SK-N-SH (cell line): ENCODE results near the gene CALML3. TPM values are rescaled to one million over a fixed set of nuclear protein-coding genes. Genes with fewer than 3 reads are reported as not detected.

Experiments
- CTCF ChIA-PET: fragments of 300-600, 350-600 bp; formaldehyde crosslinking; extraction: SDS; loops from one replicate; lab custom pipeline; 2021; lab: Yijun Ruan, JAX
- POLR2A ChIA-PET: fragments of 350-600 bp; sonication (Branson Sonifier 250); formaldehyde crosslinking; extraction: SDS; loops from one replicate; lab custom pipeline; 2020; ENCODE audit warnings: antibody characterized with exemption, inconsistent platforms; lab: Yijun Ruan, JAX
- DNase-seq: peaks from one replicate; pipeline ENCODE4 v3.0.0; 2012
- H2AFZ ChIP-seq: fragments of 200-600 bp; sonication (generic); 2 replicates; pipeline ENCODE4 v1.8.1; 2016; ENCODE audit warnings: antibody characterized with exemption, mild to moderate bottlenecking, low read depth
- H3F3A ChIP-seq: fragments of 200-600 bp; sonication (generic); replicated peaks from 2 replicates; pipeline ENCODE3; 2016; ENCODE audit warnings: antibody characterized with exemption, mild to moderate bottlenecking; ENCODE audit not compliant: insufficient read depth
- H3K27ac ChIP-seq, 2 experiments: fragments of 200-500 bp in 1 of 2; fragments of 200-600 bp in 1 of 2; sonication (Bioruptor generic) in 1 of 2; sonication (generic), shearing (Covaris generic) in 1 of 2; 2 replicates each; pipeline versions ENCODE4 v1.5.1 to v1.6.1; 2014 to 2016; ENCODE audit warnings: low read depth in 2 of 2, inconsistent platforms in 1 of 2, low read length in 1 of 2, mild to moderate bottlenecking in 1 of 2, mixed read lengths in 1 of 2
- H3K27me3 ChIP-seq: fragments of 200-600 bp; sonication (generic), shearing (Covaris generic); 2 replicates; pipeline ENCODE4 v1.6.1; 2016; ENCODE audit warnings: mixed run types; ENCODE audit not compliant: insufficient read depth
- H3K36me3 ChIP-seq, 2 experiments: fragments of 200-500 bp in 1 of 2; fragments of 200-600 bp in 1 of 2; sonication (Bioruptor generic) in 1 of 2; sonication (generic) in 1 of 2; replicated peaks in 1 of 2; 2 replicates each; pipeline versions ENCODE3 to v1.5.1; 2014 to 2016; ENCODE audit warnings: low read length in 1 of 2, mild to moderate bottlenecking in 1 of 2; ENCODE audit not compliant: insufficient read depth in 2 of 2, control insufficient read depth in 1 of 2
- H3K4me1 ChIP-seq, 2 experiments: fragments of 200-500 bp in 1 of 2; fragments of 200-600 bp in 1 of 2; sonication (Bioruptor generic) in 1 of 2; sonication (generic), shearing (Covaris generic) in 1 of 2; 2 replicates each; pipeline versions ENCODE4 v1.5.1 to v1.6.1; 2014 to 2016; ENCODE audit warnings: low read depth in 1 of 2, low read length in 1 of 2, mixed run types in 1 of 2; ENCODE audit not compliant: insufficient read depth in 2 of 2, control insufficient read depth in 1 of 2
- H3K4me2 ChIP-seq: fragments of 200-600 bp; sonication (generic), shearing (Covaris generic); 2 replicates; pipeline ENCODE4 v1.6.1; 2017; ENCODE audit warnings: mixed run types
- H3K4me3 ChIP-seq, 2 experiments: fragments of 200-500 bp in 1 of 2; fragments of 200-600 bp in 1 of 2; sonication (Bioruptor generic) in 1 of 2; sonication (generic), shearing (Covaris generic) in 1 of 2; 2 replicates each; pipeline versions ENCODE4 v1.5.1 to v1.8.1; 2014 to 2016; ENCODE audit warnings: low read depth in 2 of 2, inconsistent platforms in 1 of 2, low read length in 1 of 2, mild to moderate bottlenecking in 1 of 2, mixed read lengths in 1 of 2, moderate library complexity in 1 of 2
- H3K79me2 ChIP-seq: fragments of 200-600 bp; sonication (generic); 2 replicates; pipeline ENCODE4 v1.8.1; 2017; ENCODE audit warnings: mild to moderate bottlenecking; ENCODE audit not compliant: insufficient read depth
- H3K9ac ChIP-seq: fragments of 200-600 bp; sonication (generic); 2 replicates; pipeline ENCODE4 v1.6.1; 2017; ENCODE audit warnings: mixed run types
- H3K9me2 ChIP-seq: fragments of 200-600 bp; sonication (generic); 2 replicates; pipeline ENCODE4 v1.6.1; 2017; ENCODE audit warnings: mixed run types
- H3K9me3 ChIP-seq: fragments of 200-600 bp; sonication (generic); 2 replicates; pipeline ENCODE4 v1.6.1; 2017; ENCODE audit warnings: mixed run types, mild to moderate bottlenecking, moderate library complexity
- H4K20me1 ChIP-seq: fragments of 200-600 bp; sonication (generic); 2 replicates; pipeline ENCODE4 v1.6.1; 2017; ENCODE audit warnings: mild to moderate bottlenecking, mixed run types; ENCODE audit not compliant: insufficient read depth
- CTCF ChIP-seq: fragments of 200-600 bp; sonication (generic); IDR thresholded peaks from 2 replicates; pipeline ENCODE4 v1.6.1; 2017; ENCODE audit warnings: antibody characterized with exemption, mild to moderate bottlenecking, moderate library complexity
- ELF1 ChIP-seq: IDR thresholded peaks from 2 replicates; pipeline ENCODE4 v1.4.0; 2012
- EP300 ChIP-seq, 2 experiments: IDR thresholded peaks; 2 replicates each; pipeline versions ENCODE4 v1.4.0 to v1.6.1; 2012; ENCODE audit warnings: borderline replicate concordance in 1 of 2, low read depth in 1 of 2, low read length in 1 of 2
- FOXJ3 ChIP-seq: sonication (generic); formaldehyde crosslinking; IDR thresholded peaks from 2 replicates; pipeline ENCODE4 v1.5.1; 2020; ENCODE audit warnings: mild to moderate bottlenecking, missing genetic modification reagents
- GABPA ChIP-seq: IDR thresholded peaks from 2 replicates; pipeline ENCODE4 v1.4.0; 2012; ENCODE audit warnings: low read depth, mild to moderate bottlenecking
- GATA2 ChIP-seq: sonication (generic); formaldehyde crosslinking; IDR thresholded peaks from 2 replicates; pipeline ENCODE4 v1.5.0; 2020; ENCODE audit warnings: mild to moderate bottlenecking, missing genetic modification reagents
- IRF3 ChIP-seq: fragments of 150-350 bp; IDR thresholded peaks from 2 replicates; pipeline ENCODE4 v1.6.1; 2016; ENCODE audit warnings: mild to moderate bottlenecking, low read depth, low read length
- JUND ChIP-seq: IDR thresholded peaks from 2 replicates; pipeline ENCODE4 v1.4.0; 2012
- MXI1 ChIP-seq: IDR thresholded peaks from 2 replicates; pipeline ENCODE4 v1.6.1; 2012; ENCODE audit warnings: mild to moderate bottlenecking, low read depth, low read length, improper control_type of control experiment
- NFIC ChIP-seq: IDR thresholded peaks from 2 replicates; pipeline ENCODE4 v1.4.0; 2012; ENCODE audit warnings: borderline replicate concordance
- POLR2AphosphoS5 ChIP-seq: IDR thresholded peaks from 2 replicates; pipeline ENCODE4 v1.6.1; 2012; ENCODE audit warnings: low read depth, low read length
- REST ChIP-seq: IDR thresholded peaks from 2 replicates; pipeline ENCODE4 v1.6.1; 2012; ENCODE audit warnings: mild to moderate bottlenecking, low read depth, low read length, moderate library complexity
- SIN3A ChIP-seq: IDR thresholded peaks from 2 replicates; pipeline ENCODE4 v1.6.1; 2012; ENCODE audit warnings: low read depth, mild to moderate bottlenecking, low read length, moderate library complexity, borderline replicate concordance
- SMC3 ChIP-seq: IDR thresholded peaks from 2 replicates; pipeline ENCODE4 v1.6.1; 2012; ENCODE audit warnings: low read depth, low read length, improper control_type of control experiment
- TAF1 ChIP-seq: IDR thresholded peaks from 2 replicates; pipeline ENCODE4 v1.6.1; 2012; ENCODE audit warnings: low read depth, mild to moderate bottlenecking, low read length, moderate library complexity, borderline replicate concordance
- USF2 ChIP-seq: fragments of 150-350 bp; IDR thresholded peaks from 2 replicates; pipeline ENCODE4 v1.6.1; 2017; ENCODE audit warnings: antibody characterized with exemption, low read length, low read depth, borderline replicate concordance
- WGBS: methylation state at CpG from one replicate; pipeline ENCODE4 v1.1.6; 2017; ENCODE audit warnings: low lambda C conversion rate; 5-methylcytosine and 5-hydroxymethylcytosine counted together
- polyA plus RNA-seq, 3 experiments: library from polyadenylated mRNA; depleted of rRNA; stranded (reverse); fragments of >200 nt; gene quantifications; 2 replicates each; pipeline ENCODE4 v1.2.3, GENCODE V29; 2012

CALML3 gene
- polyA plus RNA-seq, 1 of the 3 experiments (the other 2 are of a cell fraction): not detected

GRCh38 chr10:5525561-5526341 lies 990 bp downstream of the CALML3 start:
- Histone ChIP-seq H3K4me1 (no peaks in the 10 kb centered on the region), H3K36me3 (no peaks in the 10 kb centered on the region), H3K79me2 (no peaks in the 10 kb centered on the region), H3K4me3 (no peak overlapping the region), H3K9me3 (no peaks in the 10 kb centered on the region), H2AFZ (no peak overlapping the region), H3K27ac (no peak overlapping the region), H3K9me2 (no peaks in the 10 kb centered on the region), H3K9ac (no peak overlapping the region), H3K4me2 (no peak overlapping the region), H4K20me1 (no peaks in the 10 kb centered on the region), H3K27me3 (no peaks in the 10 kb centered on the region), H3F3A (no peaks in the 10 kb centered on the region)
- no peak for TF ChIP-seq MXI1
- no peak for TF ChIP-seq SMC3
- TF ChIP-seq JUND: no peak
- TF ChIP-seq REST: no peak
- TF ChIP-seq NFIC: no peak
- TF ChIP-seq USF2: no peak
- no peak for TF ChIP-seq ELF1
- no peak for TF ChIP-seq GATA2 (CRISPR knock-in tag)
- TF ChIP-seq SIN3A: no peak
- TF ChIP-seq EP300 (IDR thresholded peaks at IDR 0.05; ENCODE audit: borderline replicate concordance in 1 of 2, low read depth in 1 of 2, low read length in 1 of 2): no peak
- TF ChIP-seq POLR2AphosphoS5: no peak
- TF ChIP-seq FOXJ3: no peak
- no peak for TF ChIP-seq CTCF
- TF ChIP-seq IRF3: no peak
- TF ChIP-seq TAF1: no peak
- TF ChIP-seq GABPA: no peak
- POLR2A ChIA-PET: no interaction called here
- DNase-seq: no peak
- CTCF ChIA-PET: interaction anchor here (1.2 to 1.4 kb wide), 2 partner anchors 13 to 97 kb away, joined by 4 read pairs; no protein-coding TSS in a partner anchor
- WGBS: 84% methylated on average over 25 of the region's 34 CpGs
